OCI-LY1 (cell line): ENCODE results near the gene SPATS2L.

ENCODE experiments used
- H2AFZ ChIP-seq: fragments of 200-600 bp; sonication (generic), shearing (Covaris generic); 2 replicates; pipeline ENCODE4 v1.6.0; 2014; ENCODE audit warnings: antibody characterized with exemption, mild to moderate bottlenecking, low read length
- H3F3A ChIP-seq: fragments of 200-600 bp; sonication (generic), shearing (Covaris generic); 2 replicates; pipeline ENCODE4 v1.6.0; 2014; ENCODE audit warnings: mild to moderate bottlenecking, antibody characterized with exemption, low read length, moderate library complexity; ENCODE audit not compliant: insufficient read depth
- H3K27ac ChIP-seq: fragments of 200-600 bp; sonication (generic); 2 replicates; pipeline ENCODE4 v1.5.1; 2014; ENCODE audit warnings: low read length, mixed run types, mild to moderate bottlenecking, low read depth; ENCODE audit not compliant: poor library complexity, severe bottlenecking
- H3K27me3 ChIP-seq: fragments of 200-600 bp; sonication (generic); 2 replicates; pipeline ENCODE4 v1.6.0; 2014; ENCODE audit warnings: antibody characterized with exemption, mild to moderate bottlenecking, low read length, moderate library complexity; ENCODE audit not compliant: insufficient read depth
- H3K36me3 ChIP-seq: fragments of 200-600 bp; sonication (generic); 2 replicates; pipeline ENCODE4 v1.6.1; 2014; ENCODE audit warnings: mild to moderate bottlenecking, antibody characterized with exemption, low read length, moderate library complexity, mixed read lengths; ENCODE audit not compliant: insufficient read depth
- H3K4me1 ChIP-seq: fragments of 200-600 bp; sonication (generic); 2 replicates; pipeline ENCODE4 v1.5.1; 2014; ENCODE audit warnings: mild to moderate bottlenecking, low read length, moderate library complexity; ENCODE audit not compliant: insufficient read depth, severe bottlenecking
- H3K4me2 ChIP-seq: fragments of 200-600 bp; sonication (generic), shearing (Covaris generic); 2 replicates; pipeline ENCODE4 v1.6.1; 2014; ENCODE audit warnings: low read length
- H3K4me3 ChIP-seq: fragments of 200-600 bp; sonication (generic); 2 replicates; pipeline ENCODE4 v1.5.1; 2014; ENCODE audit warnings: low read length, low read depth, mild to moderate bottlenecking, mixed read lengths; ENCODE audit not compliant: poor library complexity, severe bottlenecking
- H3K79me2 ChIP-seq: fragments of 200-600 bp; shearing (Covaris generic); 2 replicates; pipeline ENCODE4 v1.6.1; 2016; ENCODE audit warnings: mixed run types, low read length, mixed read lengths; ENCODE audit not compliant: insufficient read depth
- H3K9ac ChIP-seq: fragments of 200-600 bp; sonication (generic), shearing (Covaris generic); 2 replicates; pipeline ENCODE4 v1.6.1; 2014; ENCODE audit warnings: mild to moderate bottlenecking, low read length, mixed read lengths
- H3K9me2 ChIP-seq: fragments of 200-600 bp; sonication (generic), shearing (Covaris generic); 2 replicates; pipeline ENCODE4 v1.6.1; 2014; ENCODE audit warnings: low read depth, mild to moderate bottlenecking, low read length, mixed read lengths
- H3K9me3 ChIP-seq: fragments of 200-600 bp; shearing (Covaris generic); 2 replicates; pipeline ENCODE4 v1.6.1; 2014; ENCODE audit warnings: low read length, mixed read lengths
- H4K20me1 ChIP-seq: fragments of 200-600 bp; sonication (generic), shearing (Covaris generic); 2 replicates; pipeline ENCODE4 v1.6.0; 2016; ENCODE audit warnings: mild to moderate bottlenecking, low read length; ENCODE audit not compliant: insufficient read depth
- EZH2 ChIP-seq: fragments of 200-600 bp; sonication (generic), shearing (Covaris generic); IDR thresholded peaks from 2 replicates; pipeline ENCODE4 v1.8.0; 2017; ENCODE audit warnings: borderline replicate concordance, mixed run types, mild to moderate bottlenecking, antibody characterized with exemption, low read length, moderate library complexity, mixed read lengths
- TF ChIP-seq, protein P1 (sequence below): fragments of 200-600 bp; sonication (generic), shearing (Covaris generic); IDR thresholded peaks from 2 replicates; pipeline ENCODE4 v1.5.1; 2017; ENCODE audit warnings: mild to moderate bottlenecking, antibody characterized with exemption, low read length, moderate library complexity, mixed read lengths

Gene SPATS2L

DNA sequence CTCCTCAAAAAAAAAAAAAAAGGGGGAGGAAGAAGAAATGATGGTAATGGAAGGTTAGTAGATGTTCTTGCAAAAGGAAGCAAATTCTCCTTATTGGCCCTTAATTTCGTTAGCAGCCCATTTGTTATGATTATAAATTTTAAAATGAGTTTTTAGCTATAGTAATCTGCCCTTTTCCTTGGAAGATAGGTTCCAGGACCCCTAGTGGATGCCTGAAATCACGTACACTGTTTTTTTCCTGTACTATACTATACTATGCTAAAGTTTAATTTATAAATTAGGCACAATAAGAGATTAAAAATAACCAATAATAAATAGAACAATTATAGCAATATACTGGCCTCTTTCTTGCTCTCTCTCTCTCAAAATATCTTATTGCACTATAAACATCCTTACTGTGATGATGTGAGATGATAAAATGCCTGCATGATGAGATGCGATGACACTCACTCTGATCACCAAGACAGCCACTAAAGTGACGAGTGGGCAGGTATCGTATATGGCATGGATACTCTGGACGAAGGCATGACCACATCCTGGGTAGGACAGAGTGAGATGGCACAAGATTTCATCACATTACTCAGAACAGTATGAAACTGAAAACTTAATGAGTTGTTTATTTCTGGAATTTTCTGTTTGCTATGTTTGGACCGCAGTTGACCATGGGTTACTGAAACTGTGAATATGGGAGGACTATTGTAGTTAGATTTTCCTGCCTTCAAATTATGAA is 116.2 kb downstream of the SPATS2L start:
- Histone ChIP-seq H3K27me3 (no peaks in the 10 kb centered on the region), H4K20me1 (no peaks in the 10 kb centered on the region), H3K79me2 (no peaks in the 10 kb centered on the region), H3K4me1 (no peaks in the 10 kb centered on the region), H3K9ac (no peak overlapping the region), H3K4me2 (no peak overlapping the region), H3K36me3 (no peaks in the 10 kb centered on the region; the same call in 1 of the 2 replicates), H3K9me3 (no peaks in the 10 kb centered on the region), H2AFZ (no peak overlapping the region), H3F3A (no peaks in the 10 kb centered on the region), H3K9me2 (no peaks in the 10 kb centered on the region), H3K27ac (no peak overlapping the region), H3K4me3 (no peak overlapping the region)
- no peak for TF ChIP-seq EZH2

DNA sequence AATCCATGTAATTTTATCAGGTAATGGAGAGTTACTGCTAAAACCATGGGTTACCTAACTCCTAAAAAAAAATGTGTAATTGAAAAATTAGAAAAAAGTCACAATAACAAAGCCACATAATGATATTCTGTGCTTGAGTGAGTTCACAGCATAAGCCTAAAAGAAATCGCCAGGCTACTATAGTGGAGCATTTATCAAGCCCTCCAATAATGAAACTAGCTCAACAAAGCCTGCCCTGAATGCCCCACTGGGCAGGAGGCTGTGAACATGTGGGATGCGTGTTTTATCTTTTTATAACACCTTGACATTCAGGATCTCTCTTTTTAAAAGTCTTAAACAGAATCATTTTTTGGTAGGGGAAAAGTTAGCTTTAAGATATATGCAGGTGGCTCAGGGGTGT is 117.0 kb downstream of the SPATS2L start:
- Histone ChIP-seq H3K4me2 (no peak overlapping the region), H2AFZ (no peak overlapping the region)

DNA sequence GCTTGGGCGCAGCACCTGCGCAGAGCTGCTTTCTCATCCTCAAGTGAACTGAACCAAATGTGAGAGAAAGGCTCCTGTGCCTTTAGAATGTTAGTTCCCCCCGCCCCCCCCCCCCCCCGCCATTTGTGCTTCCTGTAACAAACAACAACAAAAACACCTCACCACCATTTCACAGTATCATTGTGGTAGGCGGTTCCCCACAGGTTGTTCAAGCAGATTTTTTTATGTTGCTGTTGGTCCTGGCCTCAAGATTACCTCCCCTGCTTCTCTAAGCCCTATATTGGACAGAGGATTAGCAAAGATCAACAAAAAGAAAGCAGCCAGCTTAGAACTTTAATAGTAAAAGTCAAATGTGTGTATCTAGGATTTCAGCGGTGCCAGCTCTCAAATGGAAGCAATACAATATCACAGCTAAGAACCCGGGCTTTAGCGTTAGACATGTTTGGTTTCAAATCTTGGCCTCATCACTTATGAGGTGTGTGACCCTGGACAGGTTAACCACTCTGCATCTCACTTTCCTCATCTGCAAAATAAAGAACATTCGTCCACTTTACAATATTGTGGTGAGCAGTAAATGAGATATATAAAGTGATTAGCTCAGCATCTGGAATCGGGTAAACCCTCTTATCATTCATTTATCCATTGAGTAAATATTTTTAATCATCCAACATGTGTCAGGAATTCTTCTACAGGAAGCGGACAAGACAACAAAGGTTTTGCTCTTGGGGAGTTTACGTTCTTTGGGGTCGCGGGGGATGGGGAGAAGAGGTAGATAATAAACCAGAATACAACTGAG is 118.7 kb downstream of the SPATS2L start:
- no peaks in the 10 kb centered on the region for H3K79me2 ChIP-seq
- H3K4me3 ChIP-seq, result no peak overlapping the region
- no peak overlapping the region for H3K9ac ChIP-seq
- no peaks in the 10 kb centered on the region for H3K9me3 ChIP-seq
- no peaks in the 10 kb centered on the region for H3K4me1 ChIP-seq
- no peaks in the 10 kb centered on the region for H3K9me2 ChIP-seq
- no peak for TF ChIP-seq EZH2
- TF ChIP-seq, protein P1, sequence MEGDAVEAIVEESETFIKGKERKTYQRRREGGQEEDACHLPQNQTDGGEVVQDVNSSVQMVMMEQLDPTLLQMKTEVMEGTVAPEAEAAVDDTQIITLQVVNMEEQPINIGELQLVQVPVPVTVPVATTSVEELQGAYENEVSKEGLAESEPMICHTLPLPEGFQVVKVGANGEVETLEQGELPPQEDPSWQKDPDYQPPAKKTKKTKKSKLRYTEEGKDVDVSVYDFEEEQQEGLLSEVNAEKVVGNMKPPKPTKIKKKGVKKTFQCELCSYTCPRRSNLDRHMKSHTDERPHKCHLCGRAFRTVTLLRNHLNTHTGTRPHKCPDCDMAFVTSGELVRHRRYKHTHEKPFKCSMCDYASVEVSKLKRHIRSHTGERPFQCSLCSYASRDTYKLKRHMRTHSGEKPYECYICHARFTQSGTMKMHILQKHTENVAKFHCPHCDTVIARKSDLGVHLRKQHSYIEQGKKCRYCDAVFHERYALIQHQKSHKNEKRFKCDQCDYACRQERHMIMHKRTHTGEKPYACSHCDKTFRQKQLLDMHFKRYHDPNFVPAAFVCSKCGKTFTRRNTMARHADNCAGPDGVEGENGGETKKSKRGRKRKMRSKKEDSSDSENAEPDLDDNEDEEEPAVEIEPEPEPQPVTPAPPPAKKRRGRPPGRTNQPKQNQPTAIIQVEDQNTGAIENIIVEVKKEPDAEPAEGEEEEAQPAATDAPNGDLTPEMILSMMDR, result no peak
- no peak overlapping the region for H3K27ac ChIP-seq
- no peaks in the 10 kb centered on the region for H4K20me1 ChIP-seq
- H3K36me3 ChIP-seq, result no peaks in the 10 kb centered on the region; the same call in 1 of the 2 replicates
- H2AFZ ChIP-seq, result no peak overlapping the region
- no peaks in the 10 kb centered on the region for H3F3A ChIP-seq
- H3K4me2 ChIP-seq, result no peak overlapping the region
- no peaks in the 10 kb centered on the region for H3K27me3 ChIP-seq

More for the DNA sequence above, 117.0 kb downstream of the SPATS2L start:
- no peak overlapping the region for H3K4me3 ChIP-seq
- H3K4me1 ChIP-seq, result no peaks in the 10 kb centered on the region
- H3K9ac ChIP-seq, result no peak overlapping the region
- no peak for TF ChIP-seq EZH2
- TF ChIP-seq, protein P1, result no peak
- H3K36me3 ChIP-seq, result no peaks in the 10 kb centered on the region; the same call in none of the 2 replicates
- H3K79me2 ChIP-seq, result no peaks in the 10 kb centered on the region
- H3K27me3 ChIP-seq, result no peaks in the 10 kb centered on the region
- no peaks in the 10 kb centered on the region for H4K20me1 ChIP-seq
- H3K27ac ChIP-seq, result no peak overlapping the region
- no peaks in the 10 kb centered on the region for H3K9me3 ChIP-seq
- H3K9me2 ChIP-seq, result no peaks in the 10 kb centered on the region
- no peaks in the 10 kb centered on the region for H3F3A ChIP-seq
